Central memory CD8-positive, alpha-beta T cell (primary cell): Measurements from ENCODE around the gene MRTFB.

Experiments
- ATAC-seq: fragments of 150-1000 bp; cut with Tn5 transposase; replicated peaks from 2 replicates; pipeline ENCODE4 v1.10.0; 2022; ENCODE audit warnings: mild to moderate bottlenecking, moderate FRiP score, moderate number of reproducible peaks; ENCODE audit not compliant: poor library complexity, severe bottlenecking; ENCODE audit errors: extremely low read depth
- DNase-seq, 2 donors: peaks; one replicate each; pipeline ENCODE4 v3.0.0; 2021; ENCODE audit warnings: low spot score in 2 of 2
- H3K27ac Mint-ChIP-seq: one replicate; pipeline ENCODE4 v1.8.0; 2022; ENCODE audit warnings: low read depth, mild to moderate bottlenecking, moderate library complexity, mixed read lengths
- H3K27me3 Mint-ChIP-seq: one replicate; pipeline ENCODE4 v1.8.0; 2022; ENCODE audit warnings: mixed read lengths
- H3K36me3 Mint-ChIP-seq: one replicate; pipeline ENCODE4 v1.8.0; 2022; ENCODE audit warnings: mild to moderate bottlenecking, moderate library complexity, mixed read lengths; ENCODE audit not compliant: insufficient read depth
- H3K4me1 Mint-ChIP-seq: one replicate; pipeline ENCODE4 v1.8.0; 2022; ENCODE audit warnings: mixed read lengths
- H3K4me3 Mint-ChIP-seq: one replicate; pipeline ENCODE4 v1.8.0; 2022; ENCODE audit warnings: mild to moderate bottlenecking, moderate library complexity, mixed read lengths
- H3K9me3 Mint-ChIP-seq: one replicate; pipeline ENCODE4 v1.8.0; 2022; ENCODE audit warnings: mixed read lengths

Gene MRTFB

DNA sequence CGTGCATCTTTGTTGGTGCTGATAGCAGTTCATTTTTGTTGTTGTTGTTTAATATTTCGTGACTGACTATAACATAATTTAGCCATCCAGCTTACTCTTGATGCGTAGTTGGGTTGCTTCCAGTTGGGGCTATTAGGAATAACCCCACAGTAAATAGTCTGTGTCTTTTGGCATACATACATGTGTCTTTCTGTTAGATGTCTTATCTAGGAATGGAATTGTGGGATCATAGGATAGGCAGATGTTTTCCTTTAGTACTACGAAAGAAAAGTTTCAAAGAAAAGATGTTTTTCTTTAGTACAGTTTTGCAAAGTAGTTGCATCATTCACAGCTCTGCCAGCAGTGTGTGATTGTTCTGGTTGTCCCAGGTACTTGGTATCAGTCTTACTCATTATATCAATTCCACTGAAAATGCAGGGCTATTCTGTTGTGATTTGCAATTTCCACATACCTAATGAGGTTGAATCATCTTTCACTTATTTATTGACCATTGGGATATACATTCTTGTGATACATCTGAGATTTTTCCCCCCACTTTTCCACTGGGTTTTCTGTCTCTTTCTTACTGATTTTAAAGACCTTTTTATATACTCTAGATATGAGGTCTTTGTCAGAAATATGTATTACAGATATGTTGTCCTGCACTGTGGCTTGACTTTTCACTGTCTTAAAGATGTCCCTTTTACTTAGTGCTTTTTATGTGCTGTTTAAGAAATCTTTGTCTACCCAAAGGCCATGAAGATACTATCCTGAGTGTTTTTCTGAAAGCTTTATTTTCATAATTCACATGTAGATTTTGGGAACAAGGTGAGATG, 173.3 kb downstream of the MRTFB start:
- Mint-ChIP-seq H3K27ac (no peak overlapping the region), H3K27me3 (no peaks in the 10 kb centered on the region), H3K36me3 (peaks cover 7% of the 10 kb centered on the region), H3K9me3 (no peaks in the 10 kb centered on the region), H3K4me1 (no peaks in the 10 kb centered on the region), H3K4me3 (no peak overlapping the region)
- no peak for ATAC-seq
- DNase-seq, result no peak

DNA sequence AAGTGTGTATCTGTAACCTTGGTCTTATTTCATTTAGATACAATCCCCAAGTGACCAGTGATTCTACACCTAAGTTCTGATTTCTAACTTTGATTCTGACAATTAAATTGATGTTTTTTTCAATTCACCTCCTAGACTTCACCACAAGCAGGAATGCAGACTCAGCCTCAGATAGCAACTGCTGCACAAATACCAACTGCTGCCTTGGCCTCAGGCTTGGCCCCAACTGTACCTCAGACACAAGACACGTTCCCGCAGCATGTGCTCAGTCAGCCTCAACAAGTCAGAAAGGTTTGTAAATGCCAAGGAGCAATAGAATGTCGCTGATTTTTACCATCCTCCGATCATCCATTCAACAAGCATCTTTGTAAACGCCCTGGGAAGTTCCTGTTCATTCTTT, 177.7 kb downstream of the MRTFB start:
- no peaks in the 10 kb centered on the region for H3K4me1 Mint-ChIP-seq
- no peak overlapping the region for H3K27ac Mint-ChIP-seq
- ATAC-seq, result no peak
- no peaks in the 10 kb centered on the region for H3K9me3 Mint-ChIP-seq
- H3K27me3 Mint-ChIP-seq, result no peaks in the 10 kb centered on the region
- DNase-seq, result no peak
- no peak overlapping the region for H3K4me3 Mint-ChIP-seq
- peaks cover 17% of the 10 kb centered on the region for H3K36me3 Mint-ChIP-seq

DNA sequence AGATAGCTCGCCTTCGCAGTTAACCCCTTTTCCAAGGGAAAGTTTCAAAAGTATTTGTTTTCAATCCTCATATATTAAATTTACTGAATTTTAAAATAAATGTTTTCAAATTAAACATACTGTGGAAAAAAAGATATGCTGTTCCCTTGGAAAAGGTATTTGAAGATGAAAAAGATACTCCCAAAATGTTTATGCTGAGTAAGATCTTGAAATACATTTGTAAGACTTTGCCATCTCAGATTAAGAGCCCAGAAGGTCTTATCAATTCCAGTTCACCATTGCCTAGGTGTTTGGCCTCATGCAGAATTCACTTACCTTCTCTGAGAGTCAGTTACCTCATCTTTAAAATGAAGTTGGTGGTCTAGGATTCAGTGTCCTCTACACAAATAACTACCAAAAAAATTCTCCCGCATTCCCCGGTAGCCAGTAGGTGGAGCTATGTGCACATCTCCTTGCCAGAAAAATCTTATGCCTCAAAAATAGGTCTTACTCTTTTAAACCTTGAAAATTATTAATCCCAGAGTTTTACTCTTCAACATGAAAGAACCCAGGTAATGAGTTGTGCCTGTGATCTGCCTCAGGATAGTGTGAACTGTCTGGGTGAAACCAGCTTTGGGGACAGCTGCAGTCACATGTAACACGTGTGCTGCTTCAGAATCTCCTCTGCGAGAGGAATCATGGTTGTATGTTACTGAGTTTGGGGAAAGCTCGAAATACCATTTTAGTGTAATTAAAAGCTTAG, 178.3 kb downstream of the MRTFB start:
- no peaks in the 10 kb centered on the region for H3K27me3 Mint-ChIP-seq
- no peak overlapping the region for H3K27ac Mint-ChIP-seq

DNA sequence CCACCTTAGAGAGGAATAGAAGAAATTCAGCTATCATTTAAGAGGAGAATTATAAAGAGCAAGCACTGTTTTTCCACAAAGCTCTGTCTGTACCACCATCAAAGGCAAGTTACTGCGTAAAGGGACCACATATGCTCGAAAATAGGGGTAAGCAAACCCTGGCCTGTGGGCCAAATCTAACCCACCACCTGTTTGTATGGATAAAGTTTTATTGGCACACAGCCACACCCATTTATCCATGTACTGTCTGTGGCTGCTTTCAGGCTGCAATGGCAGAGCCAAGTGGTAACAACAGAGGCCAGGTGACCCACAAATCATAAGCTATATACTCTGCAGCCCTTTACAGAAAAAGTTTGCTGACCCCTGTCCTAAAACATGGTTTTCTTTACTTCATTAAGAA, 180.3 kb downstream of the MRTFB start:
- Mint-ChIP-seq H3K4me3 (no peak overlapping the region), H3K36me3 (peaks cover 16% of the 10 kb centered on the region), H3K27ac (no peak overlapping the region), H3K4me1 (no peaks in the 10 kb centered on the region), H3K27me3 (no peaks in the 10 kb centered on the region), H3K9me3 (no peaks in the 10 kb centered on the region)
- no peak for DNase-seq
- no peak for ATAC-seq

More for the DNA sequence above, 178.3 kb downstream of the MRTFB start:
- Mint-ChIP-seq H3K4me3 (no peak overlapping the region), H3K9me3 (no peaks in the 10 kb centered on the region), H3K4me1 (no peaks in the 10 kb centered on the region), H3K36me3 (peaks cover 15% of the 10 kb centered on the region)
- DNase-seq (peak; percentile 23 to 33), ATAC-seq (no peak)

DNA sequence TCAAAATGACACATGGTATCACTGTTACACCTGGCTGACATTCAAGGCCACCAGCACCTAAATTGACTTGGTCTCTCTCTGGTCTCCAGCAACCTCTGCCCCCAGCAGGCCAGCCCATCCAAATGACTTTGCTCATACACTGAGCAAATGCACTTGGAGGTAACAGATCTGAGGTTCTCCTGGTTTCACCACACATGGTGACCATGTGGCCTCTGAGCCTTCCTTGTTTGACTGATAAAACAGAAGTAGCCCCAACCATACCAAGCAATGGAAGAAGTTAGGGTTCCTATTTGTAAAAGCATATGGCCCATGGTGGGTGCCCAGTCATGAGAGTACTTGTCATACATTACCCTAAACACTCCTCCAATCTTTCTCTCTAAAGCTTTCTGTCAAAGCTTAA, 181.7 kb downstream of the MRTFB start:
- Mint-ChIP-seq H3K27me3 (no peaks in the 10 kb centered on the region), H3K4me1 (no peaks in the 10 kb centered on the region), H3K27ac (no peak overlapping the region), H3K4me3 (no peak overlapping the region), H3K9me3 (no peaks in the 10 kb centered on the region), H3K36me3 (peaks cover 18% of the 10 kb centered on the region)
- DNase-seq (no peak), ATAC-seq (no peak)

DNA sequence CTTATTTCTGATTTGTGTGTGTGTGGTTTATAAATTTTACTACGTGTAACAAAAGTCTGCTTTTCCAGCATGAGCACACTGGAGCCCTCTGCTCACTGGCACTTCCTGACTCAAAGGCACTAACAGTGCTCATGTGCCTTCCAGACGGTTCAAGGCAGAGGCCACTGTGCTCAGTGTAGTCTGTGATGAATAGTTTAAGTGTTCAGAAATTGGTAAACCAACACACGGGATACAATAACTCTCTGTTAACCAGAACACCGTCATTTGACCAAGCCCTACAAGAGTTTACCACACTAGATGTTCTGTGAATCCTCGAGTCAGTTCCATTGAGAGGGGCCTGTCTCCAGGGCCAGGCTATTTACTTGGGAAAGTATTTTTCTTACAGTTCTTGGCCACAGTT, 191.9 kb downstream of the MRTFB start:
- no peaks in the 10 kb centered on the region for H3K27me3 Mint-ChIP-seq
- no peak for ATAC-seq
- H3K4me1 Mint-ChIP-seq, result no peaks in the 10 kb centered on the region
- no peak overlapping the region for H3K27ac Mint-ChIP-seq
- DNase-seq, result no peak
- no peaks in the 10 kb centered on the region for H3K9me3 Mint-ChIP-seq
- peaks cover 25% of the 10 kb centered on the region for H3K36me3 Mint-ChIP-seq
- H3K4me3 Mint-ChIP-seq, result no peak overlapping the region

DNA sequence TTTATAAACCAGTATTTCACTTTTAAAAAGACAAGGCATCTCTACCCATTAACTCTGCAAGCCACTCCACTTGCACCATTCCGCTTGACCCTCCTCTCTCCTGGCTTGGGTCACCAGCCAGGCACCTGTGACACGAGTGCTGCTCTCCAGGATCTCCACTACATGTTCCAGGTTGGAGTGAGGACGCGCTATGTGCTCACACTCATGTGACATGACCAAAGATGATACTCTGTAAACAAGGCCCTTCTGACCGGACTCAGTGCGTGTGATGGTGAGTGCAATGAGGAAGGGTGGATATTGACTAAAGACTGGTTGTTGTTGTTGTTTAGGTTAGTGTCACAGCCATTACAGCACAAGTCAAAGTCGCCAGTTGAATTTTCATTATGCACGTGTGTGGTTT, 192.7 kb downstream of the MRTFB start:
- no peak for ATAC-seq

DNA sequence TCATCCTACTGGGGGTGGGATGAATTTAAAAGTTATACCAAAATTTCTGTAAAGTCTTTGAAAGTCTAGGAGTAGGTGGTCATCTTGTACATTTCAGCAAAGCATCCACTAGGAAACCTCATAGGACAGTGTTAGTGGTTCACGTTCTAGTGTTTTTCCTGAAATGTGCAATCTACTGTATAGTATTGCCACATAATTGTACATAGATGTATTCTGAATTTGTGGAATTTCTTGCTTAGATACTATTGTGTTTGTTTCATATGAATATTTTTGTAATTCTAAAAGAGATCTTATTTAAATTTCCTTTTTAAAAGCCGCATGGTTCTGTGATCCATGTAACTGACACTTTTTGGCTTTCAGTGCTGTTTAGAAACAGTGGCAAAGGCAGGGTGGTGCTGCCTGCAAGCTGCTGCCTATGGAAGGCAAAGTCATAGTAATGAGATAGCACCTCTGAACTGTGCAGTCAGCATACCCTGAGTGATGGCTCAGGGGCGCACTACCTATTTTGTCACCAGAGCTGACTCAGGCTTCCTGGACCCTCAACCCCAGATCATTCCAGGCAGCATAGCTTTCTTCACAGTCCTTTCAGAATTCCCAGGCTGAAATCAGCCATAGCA, 193.3 kb downstream of the MRTFB start:
- H3K36me3 Mint-ChIP-seq, result peaks cover 17% of the 10 kb centered on the region
- no peak for DNase-seq
- H3K4me3 Mint-ChIP-seq, result no peak overlapping the region
- H3K9me3 Mint-ChIP-seq, result peaks cover 4% of the 10 kb centered on the region
- no peaks in the 10 kb centered on the region for H3K27me3 Mint-ChIP-seq
- no peaks in the 10 kb centered on the region for H3K4me1 Mint-ChIP-seq
- H3K27ac Mint-ChIP-seq, result no peak overlapping the region
- ATAC-seq, result no peak

More for the DNA sequence above, 192.7 kb downstream of the MRTFB start:
- H3K27ac Mint-ChIP-seq, result no peak overlapping the region
- H3K4me3 Mint-ChIP-seq, result no peak overlapping the region
- DNase-seq, result no peak
- peaks cover 21% of the 10 kb centered on the region for H3K36me3 Mint-ChIP-seq
- no peaks in the 10 kb centered on the region for H3K9me3 Mint-ChIP-seq
- H3K27me3 Mint-ChIP-seq, result no peaks in the 10 kb centered on the region
- H3K4me1 Mint-ChIP-seq, result no peaks in the 10 kb centered on the region

DNA sequence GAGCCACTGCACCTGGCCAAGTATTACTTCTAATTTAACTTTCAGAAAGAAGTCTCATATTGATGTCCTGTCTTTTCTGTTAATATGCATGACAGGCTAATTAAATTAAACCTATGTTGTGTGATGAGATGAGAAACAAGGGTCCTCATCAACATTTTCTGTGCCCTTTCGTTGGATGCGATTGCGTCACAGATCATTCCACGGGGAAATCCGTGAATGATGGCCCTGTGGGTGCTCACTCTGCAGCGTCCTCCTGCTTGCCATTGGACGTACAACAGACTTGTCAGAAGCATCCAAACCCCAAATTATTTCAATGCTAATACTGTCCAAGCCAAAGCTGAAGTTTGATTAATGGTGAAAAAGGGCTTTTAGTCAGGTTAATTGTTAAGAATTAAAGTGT, 197.0 kb downstream of the MRTFB start:
- Mint-ChIP-seq H3K4me1 (no peaks in the 10 kb centered on the region), H3K4me3 (no peak overlapping the region), H3K9me3 (peaks cover 12% of the 10 kb centered on the region), H3K27ac (no peak overlapping the region), H3K36me3 (peaks cover 4% of the 10 kb centered on the region), H3K27me3 (no peaks in the 10 kb centered on the region)
- DNase-seq (no peak), ATAC-seq (no peak)

DNA sequence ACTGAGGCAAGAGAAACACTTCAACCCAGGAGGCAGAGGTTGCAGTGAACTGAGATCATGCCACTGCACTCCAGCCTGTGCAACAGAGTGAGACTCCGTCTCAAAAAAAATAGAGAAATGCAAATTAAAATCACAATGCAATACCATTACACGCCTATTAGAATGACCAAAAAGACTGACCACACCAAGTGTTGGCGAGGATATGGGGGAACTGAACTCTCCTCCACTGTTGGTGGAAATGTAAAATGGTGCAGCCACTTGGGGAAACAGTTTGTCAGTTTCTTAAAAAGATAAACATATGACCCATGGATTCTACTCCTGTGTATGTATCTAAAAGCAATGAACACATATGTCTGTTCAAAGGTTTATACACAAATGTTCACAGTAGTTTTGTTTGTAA, 204.8 kb downstream of the MRTFB start:
- Mint-ChIP-seq H3K4me3 (no peak overlapping the region), H3K27ac (no peak overlapping the region), H3K36me3 (peaks cover 2% of the 10 kb centered on the region), H3K4me1 (no peaks in the 10 kb centered on the region), H3K9me3 (no peaks in the 10 kb centered on the region), H3K27me3 (no peaks in the 10 kb centered on the region)
- DNase-seq (no peak), ATAC-seq (no peak)

DNA sequence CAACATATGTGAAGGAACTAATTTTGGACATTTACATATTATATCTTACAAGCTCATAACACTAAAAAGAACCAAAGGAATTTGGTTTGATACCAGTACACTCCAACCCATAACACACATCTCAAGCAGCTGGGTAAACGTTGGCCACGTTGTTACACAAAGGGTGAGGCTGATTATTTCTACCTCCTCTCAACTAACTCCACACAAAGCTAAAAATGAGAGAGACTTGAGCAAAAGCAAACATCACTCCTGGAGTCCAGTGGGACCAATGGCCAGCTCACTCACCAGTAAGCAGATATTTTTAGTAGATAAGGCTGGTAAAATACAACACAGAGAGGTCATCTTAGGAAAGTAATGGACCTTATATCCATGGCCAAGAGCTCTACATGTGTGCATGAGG, 207.6 kb downstream of the MRTFB start:
- Mint-ChIP-seq H3K36me3 (peaks cover 2% of the 10 kb centered on the region), H3K9me3 (no peaks in the 10 kb centered on the region), H3K27ac (no peak overlapping the region), H3K27me3 (no peaks in the 10 kb centered on the region), H3K4me1 (no peaks in the 10 kb centered on the region), H3K4me3 (no peak overlapping the region)
- ATAC-seq (no peak), DNase-seq (no peak)

DNA sequence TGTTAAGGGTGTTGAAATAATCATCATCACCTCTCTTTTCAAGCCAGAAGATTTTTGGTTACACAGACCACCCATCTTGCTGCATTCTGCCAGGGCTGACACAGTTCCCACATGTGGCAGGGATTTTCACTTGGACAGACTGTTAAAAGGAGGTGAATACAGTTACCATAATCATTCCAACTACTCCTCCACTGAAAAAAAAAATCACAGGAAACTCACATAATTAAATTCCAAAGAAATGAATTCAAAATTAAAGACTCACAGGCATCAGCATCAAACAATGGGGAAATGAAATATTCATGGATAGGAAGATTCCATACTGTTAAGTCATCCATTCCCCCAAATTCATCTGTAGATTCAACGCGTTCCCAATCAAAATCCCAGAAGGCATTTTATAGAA, 209.4 kb downstream of the MRTFB start:
- no peaks in the 10 kb centered on the region for H3K27me3 Mint-ChIP-seq
- no peak overlapping the region for H3K27ac Mint-ChIP-seq
- no peaks in the 10 kb centered on the region for H3K9me3 Mint-ChIP-seq
- no peak for DNase-seq
- H3K4me1 Mint-ChIP-seq, result peaks cover 15% of the 10 kb centered on the region
- peaks cover 15% of the 10 kb centered on the region for H3K36me3 Mint-ChIP-seq
- H3K4me3 Mint-ChIP-seq, result no peak overlapping the region
- ATAC-seq, result no peak

DNA sequence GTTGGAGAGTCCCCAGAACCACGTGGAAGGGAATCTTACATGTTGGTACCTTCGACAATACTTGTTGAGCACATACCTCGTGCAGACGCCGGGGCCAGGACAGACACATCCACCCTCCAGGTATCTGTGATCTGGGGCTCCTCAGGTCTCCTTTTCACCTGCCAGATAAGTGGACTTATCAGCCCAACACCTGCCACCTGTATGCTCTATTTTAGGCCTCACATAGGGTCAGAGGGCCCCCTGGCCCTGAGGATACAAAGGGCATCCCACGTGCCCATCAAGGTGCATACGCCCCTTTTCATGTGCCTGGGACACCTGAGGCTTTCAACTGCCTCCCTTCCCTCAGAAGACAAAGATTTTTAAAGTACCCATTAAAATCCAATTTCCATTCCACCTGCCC, 212.7 kb downstream of the MRTFB start:
- Mint-ChIP-seq H3K27me3 (no peaks in the 10 kb centered on the region), H3K27ac (no peak overlapping the region), H3K4me3 (no peak overlapping the region), H3K9me3 (peaks cover 2% of the 10 kb centered on the region), H3K36me3 (peaks cover 30% of the 10 kb centered on the region), H3K4me1 (peaks cover 25% of the 10 kb centered on the region)
- ATAC-seq, result no peak
- DNase-seq, result no peak
